IPS-15b (cell line): Measurements from ENCODE around the gene PLOD2.

Experiments used
- H3K27me3 ChIP-seq: one replicate; pipeline ENCODE4 v1.6.1; 2013; ENCODE audit warnings: low read length; ENCODE audit not compliant: control insufficient read depth, insufficient read depth
- H3K36me3 ChIP-seq: one replicate; pipeline ENCODE4 v1.6.1; 2013; ENCODE audit warnings: low read length; ENCODE audit not compliant: control insufficient read depth, insufficient read depth
- H3K4me1 ChIP-seq: one replicate; pipeline ENCODE4 v1.6.1; 2013; ENCODE audit warnings: mild to moderate bottlenecking, low read length; ENCODE audit not compliant: control insufficient read depth, insufficient read depth
- H3K4me3 ChIP-seq: one replicate; pipeline ENCODE4 v1.5.1; 2013; ENCODE audit warnings: low read depth, low read length
- H3K9ac ChIP-seq: one replicate; pipeline ENCODE4 v1.6.1; 2013; ENCODE audit warnings: low read depth, mild to moderate bottlenecking, low read length
- H3K9me3 ChIP-seq: one replicate; pipeline ENCODE4 v1.6.1; 2013; ENCODE audit warnings: mild to moderate bottlenecking, low read length; ENCODE audit not compliant: control insufficient read depth, insufficient read depth

Gene PLOD2

DNA sequence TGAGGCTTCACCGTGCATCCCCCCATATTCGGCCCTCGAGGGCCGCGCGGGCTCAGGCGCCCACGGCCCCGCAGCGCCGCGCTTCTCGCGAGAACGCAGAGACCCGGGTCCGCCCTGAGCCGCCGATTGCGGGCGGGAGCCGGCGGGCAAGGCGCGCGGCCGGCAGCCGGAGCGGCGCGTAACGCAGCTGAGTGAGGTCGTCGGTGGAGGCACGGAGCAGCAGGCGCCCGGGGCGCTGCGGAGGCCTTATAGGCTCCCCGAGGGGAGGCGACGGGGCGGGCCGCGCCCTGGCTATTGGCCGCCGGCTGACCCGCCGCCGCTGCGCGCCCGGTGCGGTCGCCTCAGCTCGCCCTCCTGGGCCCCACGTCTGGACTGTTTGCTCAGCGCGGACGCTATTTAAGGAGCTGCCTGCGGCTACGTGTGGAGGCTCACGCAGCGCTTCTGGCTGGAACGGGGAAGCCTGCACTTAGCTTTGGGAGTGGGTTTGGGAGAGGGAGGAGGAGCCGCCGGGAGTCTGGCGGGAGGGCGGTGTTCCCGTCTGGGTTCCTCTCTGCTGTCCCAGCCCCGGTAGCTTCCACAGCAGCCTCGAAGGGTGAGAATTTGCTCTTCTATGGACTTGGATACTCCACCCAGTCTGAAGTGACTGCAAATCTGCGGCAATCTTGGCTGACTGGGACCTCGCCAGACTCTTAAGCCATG, at the start of gene PLOD2:
TSS of gene PLOD2 (minus strand) at position 221 of the 699 bp plus-strand sequence. CDS start at position 26, 195 bp downstream.
- Histone ChIP-seq H3K36me3 (no peaks in the 10 kb centered on the region), H3K9me3 (no peaks in the 10 kb centered on the region), H3K4me3 (peak within 1 kb of the TSS; percentile 69), H3K4me1 (peaks cover 2% of the 10 kb centered on the region), H3K27me3 (peaks cover 14% of the 10 kb centered on the region), H3K9ac (peak within 1 kb of the TSS; percentile 71)

- H3K27me3 ChIP-seq, result no peaks in the 10 kb centered on the region
- no peak overlapping the region for H3K4me3 ChIP-seq
- H3K9ac ChIP-seq, result no peak overlapping the region
- H3K36me3 ChIP-seq, result no peaks in the 10 kb centered on the region
- no peaks in the 10 kb centered on the region for H3K9me3 ChIP-seq
- no peaks in the 10 kb centered on the region for H3K4me1 ChIP-seq
These were observed 48.4 kb upstream of the PLOD2 start for GRCh38 chr3:146209371-146209770.

DNA sequence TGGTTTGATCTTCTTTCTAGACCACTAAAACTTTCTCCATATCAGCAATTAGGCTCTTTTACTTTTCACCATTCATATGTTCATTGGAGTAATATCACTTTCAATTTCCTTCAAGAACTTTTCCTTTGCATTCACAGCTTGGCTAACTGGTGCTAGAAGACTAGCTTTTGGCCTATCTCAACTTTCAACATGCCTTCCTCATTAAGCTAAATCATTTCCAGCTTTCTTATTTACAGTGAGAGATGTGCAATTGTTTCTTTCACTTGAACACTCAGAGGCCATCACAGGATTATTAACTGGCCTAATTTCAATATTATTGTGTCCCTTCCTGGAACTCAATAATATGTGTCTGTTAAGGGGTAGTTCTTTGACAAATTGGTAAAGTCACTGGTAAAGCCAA, 42.8 kb upstream of the PLOD2 start:
- Histone ChIP-seq H3K4me1 (no peaks in the 10 kb centered on the region), H3K9me3 (no peaks in the 10 kb centered on the region), H3K4me3 (no peak overlapping the region), H3K9ac (no peak overlapping the region), H3K36me3 (no peaks in the 10 kb centered on the region), H3K27me3 (no peaks in the 10 kb centered on the region)

- Histone ChIP-seq H3K9ac (no peak overlapping the region), H3K27me3 (no peaks in the 10 kb centered on the region), H3K9me3 (no peaks in the 10 kb centered on the region), H3K4me3 (no peak overlapping the region), H3K36me3 (no peaks in the 10 kb centered on the region), H3K4me1 (no peaks in the 10 kb centered on the region)
These were observed 39.7 kb upstream of the PLOD2 start for GRCh38 chr3:146200461-146201220.

DNA sequence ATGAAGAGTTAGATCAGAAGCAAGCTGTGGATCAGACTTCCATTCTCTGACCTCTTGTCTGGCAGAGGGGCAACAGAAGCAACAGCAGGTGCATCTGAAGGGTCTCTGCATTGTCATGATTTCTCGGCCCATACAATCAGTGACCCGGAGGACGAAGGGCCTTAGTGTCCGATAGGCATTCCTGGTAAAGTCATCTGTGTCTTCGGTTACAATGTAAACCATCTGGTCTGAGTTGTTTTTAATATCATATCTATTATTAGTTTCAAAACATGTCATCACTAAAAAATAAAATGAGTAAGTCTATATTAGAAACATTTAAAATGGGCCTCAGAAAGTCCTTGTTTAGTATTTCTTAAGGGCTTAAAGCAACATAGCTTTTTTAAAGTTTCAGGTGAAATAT, 38.8 kb upstream of the PLOD2 start:
- H3K4me1 ChIP-seq, result no peaks in the 10 kb centered on the region
- no peaks in the 10 kb centered on the region for H3K27me3 ChIP-seq
- H3K36me3 ChIP-seq, result no peaks in the 10 kb centered on the region
- no peak overlapping the region for H3K4me3 ChIP-seq
- H3K9ac ChIP-seq, result no peak overlapping the region
- H3K9me3 ChIP-seq, result no peaks in the 10 kb centered on the region

- H3K4me3 ChIP-seq, result no peak overlapping the region
- no peak overlapping the region for H3K9ac ChIP-seq
- no peaks in the 10 kb centered on the region for H3K36me3 ChIP-seq
- no peaks in the 10 kb centered on the region for H3K4me1 ChIP-seq
- no peaks in the 10 kb centered on the region for H3K27me3 ChIP-seq
- H3K9me3 ChIP-seq, result no peaks in the 10 kb centered on the region
These were observed 35.8 kb upstream of the PLOD2 start for GRCh38 chr3:146196789-146197188.

DNA sequence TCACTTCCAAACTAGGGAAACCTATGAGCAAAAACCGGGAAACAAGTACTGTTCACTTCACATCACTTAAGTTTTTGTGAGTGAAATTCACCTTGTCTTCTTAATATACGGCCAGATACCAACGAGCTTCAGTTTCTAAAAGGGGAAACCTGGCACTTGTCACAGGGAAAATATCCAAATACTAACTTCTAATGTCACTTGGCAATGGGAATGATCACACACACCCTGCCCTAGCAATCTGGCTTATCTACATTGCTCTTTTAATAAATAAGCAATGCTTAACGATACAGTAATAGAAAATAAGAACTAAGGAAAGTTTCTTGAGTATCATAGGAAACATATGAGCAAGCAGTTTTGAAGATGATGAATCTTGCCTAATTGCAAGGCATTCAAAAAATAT, 34.6 kb upstream of the PLOD2 start:
- Histone ChIP-seq H3K36me3 (no peaks in the 10 kb centered on the region), H3K4me3 (no peak overlapping the region), H3K9me3 (no peaks in the 10 kb centered on the region), H3K4me1 (no peaks in the 10 kb centered on the region), H3K9ac (no peak overlapping the region), H3K27me3 (no peaks in the 10 kb centered on the region)

DNA sequence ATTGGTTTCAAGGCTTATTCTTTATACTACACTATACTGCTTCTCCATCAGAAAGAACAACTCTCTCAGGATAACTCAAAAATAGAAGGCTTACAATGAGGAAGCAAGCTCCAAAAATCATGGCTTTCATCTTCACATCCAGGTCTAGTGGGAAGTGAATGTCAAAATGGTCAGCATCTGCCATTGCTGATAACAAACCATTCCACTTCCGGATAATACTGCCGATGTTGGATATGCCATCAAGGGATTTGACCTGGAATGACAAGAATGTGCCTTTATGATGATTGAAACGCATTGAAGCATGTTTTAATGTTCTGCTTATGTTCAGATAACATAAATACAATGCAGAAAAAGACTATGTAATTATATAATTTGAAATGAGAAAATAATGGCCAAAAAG, 34.0 kb upstream of the PLOD2 start:
- no peaks in the 10 kb centered on the region for H3K9me3 ChIP-seq
- no peaks in the 10 kb centered on the region for H3K36me3 ChIP-seq
- H3K9ac ChIP-seq, result no peak overlapping the region
- H3K27me3 ChIP-seq, result no peaks in the 10 kb centered on the region
- no peak overlapping the region for H3K4me3 ChIP-seq
- no peaks in the 10 kb centered on the region for H3K4me1 ChIP-seq

- Histone ChIP-seq H3K9ac (no peak overlapping the region), H3K4me3 (no peak overlapping the region), H3K36me3 (no peaks in the 10 kb centered on the region), H3K27me3 (no peaks in the 10 kb centered on the region), H3K9me3 (no peaks in the 10 kb centered on the region), H3K4me1 (no peaks in the 10 kb centered on the region)
These were observed 30.1 kb upstream of the PLOD2 start for GRCh38 chr3:146191051-146191450.

- Histone ChIP-seq H3K9ac (no peak overlapping the region), H3K27me3 (no peaks in the 10 kb centered on the region), H3K4me1 (no peaks in the 10 kb centered on the region), H3K4me3 (no peak overlapping the region), H3K9me3 (no peaks in the 10 kb centered on the region), H3K36me3 (no peaks in the 10 kb centered on the region)
These were observed 28.7 kb upstream of the PLOD2 start for GRCh38 chr3:146189519-146190173.

DNA sequence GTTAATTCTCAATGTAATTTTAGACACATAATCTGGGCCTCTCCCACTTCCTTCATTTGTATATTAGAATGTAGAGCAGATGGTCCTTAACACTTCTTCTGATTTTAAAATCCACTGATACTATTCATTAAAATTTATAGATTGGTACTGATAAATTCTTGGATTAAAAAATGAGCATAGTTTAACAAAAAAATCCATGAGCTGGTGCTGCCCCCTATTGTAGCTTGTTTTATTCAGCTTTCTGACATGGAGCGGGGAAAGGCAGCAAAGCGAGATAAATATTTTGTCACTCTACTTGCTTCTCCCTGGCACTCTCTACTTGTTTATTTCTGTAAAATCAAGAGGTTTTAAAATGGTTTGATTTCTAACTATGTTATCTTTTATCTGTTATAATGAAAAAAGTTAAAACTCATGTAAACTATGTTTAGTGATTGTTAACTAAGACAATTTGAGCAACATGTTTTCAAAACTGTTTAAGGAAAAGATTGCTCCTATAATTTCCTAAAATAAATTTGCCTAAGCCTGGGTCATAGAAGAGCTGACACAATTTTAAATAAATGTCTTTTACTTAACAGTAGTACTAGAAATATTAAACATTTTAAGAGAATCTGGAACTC, 26.5 kb upstream of the PLOD2 start:
- Histone ChIP-seq H3K27me3 (no peaks in the 10 kb centered on the region), H3K4me1 (no peaks in the 10 kb centered on the region), H3K4me3 (no peak overlapping the region), H3K9ac (no peak overlapping the region), H3K9me3 (no peaks in the 10 kb centered on the region), H3K36me3 (no peaks in the 10 kb centered on the region)
